HG02588 (cell line): Measurements from ENCODE around the gene TOM1L2.
"Not testable (repeated sequence)": the region's sequence is repeated elsewhere in the genome, so short reads cannot be mapped to it uniquely, and the experiment has no call there.

Source experiments
- ATAC-seq: cut with Tn5 transposase; IDR thresholded peaks from one replicate; pipeline ENCODE4 v1.9.1; 2021; ENCODE audit warnings: mild to moderate bottlenecking, moderate library complexity; ENCODE audit not compliant: unreplicated experiment

Gene TOM1L2

GRCh38 chr17:17944743-17945142, 27.5 kb downstream of the TOM1L2 start:
- no peak for ATAC-seq

GRCh38 chr17:17944242-17944641, 28.0 kb downstream of the TOM1L2 start:
- ATAC-seq: no peak

GRCh38 chr17:17943281-17943984, 28.8 kb downstream of the TOM1L2 start:
- no peak for ATAC-seq

- no peak for ATAC-seq
Measured at GRCh38 chr17:17942846-17943245, 29.4 kb downstream of the TOM1L2 start.

- ATAC-seq: no peak
Measured at GRCh38 chr17:17941015-17941414, 31.2 kb downstream of the TOM1L2 start.

GRCh38 chr17:17940441-17940911, 31.7 kb downstream of the TOM1L2 start:
- no peak for ATAC-seq

GRCh38 chr17:17939941-17940340, 32.3 kb downstream of the TOM1L2 start:
- not testable (repeated sequence) for ATAC-seq

GRCh38 chr17:17938388-17939107, 33.7 kb downstream of the TOM1L2 start:
- ATAC-seq: no peak

- no peak for ATAC-seq
Measured at GRCh38 chr17:17937958-17938357, 34.2 kb downstream of the TOM1L2 start.

- no peak for ATAC-seq
Measured at GRCh38 chr17:17937201-17937853, 34.9 kb downstream of the TOM1L2 start.

- no peak for ATAC-seq
Measured at GRCh38 chr17:17935321-17936271, 36.6 kb downstream of the TOM1L2 start.

GRCh38 chr17:17934806-17935205, 37.4 kb downstream of the TOM1L2 start:
- no peak for ATAC-seq

- ATAC-seq: no peak
Measured at GRCh38 chr17:17934214-17934613, 38.0 kb downstream of the TOM1L2 start.

- ATAC-seq: no peak
Measured at GRCh38 chr17:17933775-17934174, 38.4 kb downstream of the TOM1L2 start.

GRCh38 chr17:17931159-17931558, 41.0 kb downstream of the TOM1L2 start:
- no peak for ATAC-seq

GRCh38 chr17:17930674-17931073, 41.5 kb downstream of the TOM1L2 start:
- ATAC-seq: no peak

- no peak for ATAC-seq
Measured at GRCh38 chr17:17929655-17930380, 42.4 kb downstream of the TOM1L2 start.

- no peak for ATAC-seq
Measured at GRCh38 chr17:17928398-17929287, 43.6 kb downstream of the TOM1L2 start.

GRCh38 chr17:17926840-17927449, 45.3 kb downstream of the TOM1L2 start:
- no peak for ATAC-seq
